Raji (cell line): ENCODE results near the gene LCOR.

ENCODE experiments used
- POLR2A ChIP-seq: IDR thresholded peaks from 2 replicates; pipeline ENCODE4 v1.6.1; 2011; ENCODE audit warnings: low read depth, low read length, control low read depth; ENCODE audit not compliant: insufficient read depth

The LCOR gene

DNA sequence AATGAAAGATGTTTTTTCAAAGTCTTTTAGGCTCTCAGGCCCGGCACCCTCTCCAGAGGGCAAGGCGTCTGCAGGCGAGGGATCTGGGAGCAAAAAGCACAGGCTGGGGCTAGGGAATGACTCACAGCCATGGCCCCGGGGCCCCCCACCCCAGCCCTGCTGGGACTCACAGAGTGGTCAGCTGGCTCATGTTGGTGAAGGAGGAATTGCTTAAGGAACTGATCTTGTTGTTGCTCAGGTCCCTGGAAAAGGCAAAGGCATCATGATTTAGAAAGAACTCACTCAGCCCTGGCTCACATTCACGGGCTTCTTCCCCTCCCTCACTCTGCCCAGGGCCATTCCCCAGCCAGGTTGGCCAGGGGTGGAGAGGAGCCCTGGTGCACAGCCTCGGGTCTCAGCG, 202.2 kb downstream of the LCOR start:
- no peak for TF ChIP-seq POLR2A

DNA sequence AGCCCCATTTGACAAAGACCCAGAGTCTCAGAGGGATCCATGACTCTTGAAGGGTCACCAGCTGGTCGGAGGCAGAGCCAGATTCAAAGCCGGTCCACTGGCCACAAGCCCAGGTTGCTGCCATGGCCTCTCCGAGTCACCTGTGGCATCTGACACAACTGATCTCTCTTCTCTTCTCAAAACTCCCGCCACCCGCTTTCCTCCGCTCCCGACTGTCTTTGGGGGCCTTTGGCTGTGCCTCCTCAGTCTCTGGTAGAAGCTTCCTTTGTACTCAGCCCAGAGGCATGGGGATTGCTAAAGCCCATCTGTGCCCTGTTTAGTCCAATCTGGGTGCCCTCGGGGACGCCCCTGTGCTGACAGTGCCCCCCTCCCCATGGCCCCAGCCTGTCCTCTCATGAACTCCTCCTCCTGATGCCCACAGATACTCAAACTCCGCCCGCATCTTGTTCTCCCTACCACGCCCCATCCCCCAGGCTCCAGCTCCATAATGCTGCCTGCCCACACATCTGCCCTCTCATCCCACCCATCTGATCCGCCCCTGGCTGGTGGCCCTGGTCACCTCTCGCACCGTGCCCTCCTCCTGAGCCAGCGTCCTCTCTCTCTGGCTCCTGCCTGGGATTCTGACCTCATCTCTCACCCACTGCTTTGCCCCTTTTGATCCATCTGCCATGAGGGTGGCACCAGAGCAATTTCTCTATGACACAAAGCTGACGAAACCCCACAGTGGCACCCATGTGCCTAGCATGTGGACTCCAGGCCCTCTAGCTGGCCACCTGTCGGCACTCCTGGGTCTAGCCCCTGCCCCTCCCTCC, 203.1 kb downstream of the LCOR start:
- TF ChIP-seq POLR2A, result no peak

DNA sequence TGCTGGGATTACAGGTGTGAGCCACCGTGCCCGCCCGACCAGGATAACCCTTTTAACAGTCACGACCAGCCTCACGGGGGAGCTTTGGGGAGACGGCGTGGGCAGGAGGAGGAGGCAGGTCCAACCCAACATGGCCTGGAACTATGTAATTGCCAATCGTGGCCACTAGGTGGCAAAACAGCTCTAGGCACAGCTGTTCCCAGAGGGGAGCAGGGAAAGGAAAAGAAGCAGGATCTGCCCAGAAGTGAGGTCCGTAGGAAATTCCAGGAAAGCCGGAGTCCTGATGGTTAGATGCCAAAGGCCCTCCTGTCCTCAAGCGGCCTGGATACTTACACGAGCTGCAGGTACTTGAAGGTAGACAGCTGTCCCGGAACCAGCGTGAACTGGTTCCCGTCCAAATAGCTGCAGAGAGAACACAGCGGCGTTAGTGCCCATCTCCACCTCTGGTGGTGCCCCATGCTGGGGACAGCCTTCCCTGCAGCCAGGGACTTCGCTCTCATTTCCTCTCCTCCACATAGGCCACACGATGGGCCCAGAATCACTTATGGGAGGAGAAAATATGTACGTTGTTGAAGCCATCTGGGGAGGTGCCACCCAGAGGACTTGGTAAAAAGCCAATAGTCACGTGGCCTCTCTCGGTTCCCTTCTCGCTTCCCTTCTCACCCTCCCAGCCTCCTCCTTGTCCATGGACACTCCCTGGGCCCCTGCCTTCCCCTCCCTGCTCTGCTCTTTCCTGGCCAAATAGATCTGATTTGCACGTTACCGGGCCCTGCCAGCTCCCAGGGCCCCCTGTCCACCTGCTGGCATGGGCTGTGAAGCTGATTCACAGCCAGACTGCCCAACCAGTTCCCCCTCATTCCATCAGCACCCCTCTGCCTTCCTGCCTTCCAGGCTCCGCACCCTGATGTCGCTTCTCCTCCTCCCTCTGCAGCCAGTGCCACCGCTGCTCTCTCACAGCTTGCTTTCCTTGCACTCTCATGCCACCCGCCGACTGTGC, 205.6 kb downstream of the LCOR start:
- no peak for TF ChIP-seq POLR2A

DNA sequence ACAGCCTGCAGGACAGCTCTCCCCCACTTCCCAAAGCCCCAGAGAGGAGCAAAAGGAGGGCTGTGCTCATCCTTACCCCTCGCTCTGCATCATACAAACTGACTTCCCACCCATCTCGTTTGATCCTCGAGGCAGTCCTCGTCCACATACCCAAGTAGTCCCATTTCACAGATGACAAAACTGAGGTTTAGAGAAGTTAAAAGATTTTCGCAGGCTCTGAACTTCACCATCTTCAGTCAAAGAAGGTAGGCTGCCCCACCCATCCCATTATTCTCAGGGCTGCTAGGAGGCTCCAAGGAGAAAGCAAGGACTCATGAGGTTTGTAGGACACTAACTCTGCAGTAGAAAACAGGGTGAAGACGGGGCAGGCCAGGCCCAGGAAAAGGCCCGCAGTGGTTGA, 206.6 kb downstream of the LCOR start:
- no peak for TF ChIP-seq POLR2A

DNA sequence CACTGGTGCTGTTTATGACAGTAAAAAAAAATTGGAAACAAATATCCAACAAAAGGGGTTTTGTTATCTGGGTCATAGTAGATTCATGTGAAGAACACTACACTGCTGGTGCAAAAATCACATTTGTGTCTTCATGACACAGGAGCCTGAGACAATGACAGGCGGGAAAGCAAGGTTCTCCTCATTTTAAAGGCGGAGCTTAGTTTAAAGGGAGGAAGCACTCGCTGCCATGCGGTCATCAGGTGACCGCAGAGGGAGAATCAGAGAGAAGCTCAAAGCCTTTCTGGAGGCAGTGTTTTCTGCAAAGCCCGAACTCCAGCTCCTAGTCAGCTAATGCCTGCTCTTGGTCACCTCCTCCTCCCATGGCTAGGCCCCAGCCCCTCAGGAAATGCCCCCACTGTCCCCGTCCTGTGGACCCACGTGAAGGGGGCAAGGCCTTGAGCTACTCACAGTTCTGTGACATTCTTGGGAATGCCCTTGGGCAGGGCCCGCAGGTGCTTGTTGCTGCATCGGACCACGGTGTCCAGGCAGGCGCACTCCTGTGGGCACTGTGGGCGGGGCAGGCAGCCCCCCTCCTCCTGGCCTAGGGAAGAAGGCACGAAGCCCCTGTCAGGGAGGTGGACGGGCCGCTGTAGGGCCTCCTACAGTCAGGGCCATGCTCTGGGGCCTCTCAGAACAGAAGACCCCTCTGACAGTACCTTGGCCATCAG, 207.6 kb downstream of the LCOR start:
- no peak for TF ChIP-seq POLR2A

DNA sequence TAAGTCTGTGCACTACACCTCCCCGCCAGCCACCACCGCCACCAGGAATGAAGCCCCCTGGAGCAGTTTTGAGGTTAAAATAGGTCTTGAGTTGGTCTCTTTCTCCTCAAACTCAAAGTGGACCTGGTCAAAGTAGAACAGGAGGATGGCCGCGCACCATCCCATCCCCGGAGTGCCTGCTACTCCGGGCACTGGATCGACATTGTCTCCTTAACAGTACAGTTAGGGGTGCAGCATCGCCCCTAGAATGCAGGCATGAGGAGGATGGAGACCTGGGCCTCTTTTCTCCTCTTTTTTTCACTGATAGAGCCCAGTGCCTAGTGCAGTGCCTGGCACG, 208.1 kb downstream of the LCOR start:
- no peak for TF ChIP-seq POLR2A

DNA sequence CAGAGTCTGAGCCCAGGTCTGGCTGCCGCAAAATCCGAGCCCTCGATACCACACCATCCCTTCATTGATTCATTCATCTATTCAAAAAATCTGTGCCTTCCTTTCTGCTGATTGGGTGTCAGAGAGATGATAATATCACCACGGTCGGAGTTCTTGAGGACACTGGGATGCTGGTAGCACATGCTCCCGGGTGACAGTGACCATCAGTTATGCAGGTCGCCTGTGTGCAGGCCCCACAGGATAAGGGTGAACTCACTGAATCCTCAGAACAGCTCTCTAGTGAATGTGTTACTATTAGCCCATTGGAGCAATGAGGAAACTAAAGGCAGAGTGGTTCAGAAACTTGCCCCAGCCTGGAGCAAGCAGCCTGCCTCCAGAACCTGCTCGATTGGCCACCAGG, 208.6 kb downstream of the LCOR start:
- no peak for TF ChIP-seq POLR2A

DNA sequence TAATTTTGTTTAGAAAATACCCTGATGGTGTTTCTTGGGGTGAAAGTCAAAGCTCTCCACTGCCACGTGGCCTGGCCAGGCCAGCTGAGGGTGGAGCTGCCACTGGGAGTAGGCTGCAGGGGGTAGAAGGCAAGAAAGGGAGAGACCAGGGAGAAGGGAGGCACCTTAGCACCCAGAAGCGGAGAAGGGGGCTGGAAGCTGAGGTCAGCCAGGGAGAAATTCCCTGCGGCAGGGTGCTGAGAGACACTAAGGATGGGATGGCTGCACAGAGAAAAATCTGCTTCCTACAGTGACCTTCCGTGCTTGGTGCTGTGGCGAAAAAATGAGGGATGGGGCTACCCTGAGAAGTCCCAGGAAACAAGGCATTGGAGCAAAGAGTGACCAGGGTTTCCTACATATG, 210.0 kb downstream of the LCOR start:
- no peak for TF ChIP-seq POLR2A

DNA sequence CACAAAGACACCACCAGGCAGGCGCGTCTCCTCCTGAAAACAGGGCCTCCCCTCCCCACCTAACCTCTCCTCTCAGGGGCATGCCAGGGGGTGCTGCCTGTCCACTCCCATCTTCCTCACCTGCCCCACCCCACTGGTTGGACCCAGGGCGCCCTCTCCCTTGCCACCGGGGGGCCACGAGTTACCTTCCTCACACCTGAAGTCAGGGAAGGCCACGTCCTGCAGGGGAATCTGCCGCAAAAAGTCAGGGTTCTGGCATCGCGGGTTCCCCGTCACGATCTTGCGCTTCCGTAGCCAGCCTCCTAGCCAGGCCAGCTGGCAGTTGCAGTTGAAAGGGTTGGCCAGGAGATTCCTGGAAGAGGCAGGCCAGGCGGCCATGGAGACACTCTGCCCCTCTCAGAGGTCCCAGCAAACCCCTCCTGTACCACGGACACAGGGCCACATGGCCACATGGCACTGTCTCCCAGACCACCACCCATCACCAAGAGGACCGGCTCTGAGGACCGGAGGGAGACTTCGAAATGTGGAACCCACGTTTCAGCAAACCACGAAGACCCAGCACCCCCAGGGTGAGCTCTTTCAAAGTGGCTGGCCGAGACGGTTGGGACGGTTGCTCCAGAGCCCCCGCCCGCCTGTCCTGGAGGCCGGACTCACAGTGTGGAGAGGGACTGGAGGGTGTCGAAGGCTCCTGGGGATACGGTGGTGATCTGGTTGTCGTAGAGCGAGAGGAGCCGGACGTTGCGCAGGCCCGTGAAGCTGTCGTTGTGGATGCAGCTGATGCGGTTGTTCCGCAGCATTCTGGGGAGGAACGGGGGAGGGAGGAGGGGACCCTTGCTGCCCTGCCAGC, 210.8 kb downstream of the LCOR start:
- no peak for TF ChIP-seq POLR2A

DNA sequence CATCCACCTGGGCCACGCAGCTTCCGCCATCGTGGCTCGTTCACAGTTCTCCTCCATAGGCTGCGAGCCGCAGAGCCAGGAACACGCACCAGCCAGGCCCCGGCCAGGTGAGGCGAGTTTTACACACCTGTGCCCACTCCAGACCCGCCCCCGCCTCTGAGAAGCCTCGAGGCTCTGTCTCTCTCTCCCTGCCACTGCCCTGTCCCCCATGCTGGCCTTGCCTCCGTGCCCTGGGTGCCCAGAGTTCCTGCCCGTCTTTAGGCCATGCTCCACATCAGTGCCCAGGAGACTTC, 211.4 kb downstream of the LCOR start:
- no peak for TF ChIP-seq POLR2A
